NCI-H82 treated with DMSO at 0.1 percent for 48 hours (cell line): ENCODE measurements around the gene TRAF2.

ENCODE experiments used
- DNase-seq: peaks from one replicate; lab custom pipeline; 2025; ENCODE audit not compliant: unreplicated experiment; lab: John Stamatoyannopoulos, UW

Gene TRAF2

GRCh38 chr9:136973618-136974617 lies 87.6 kb downstream of the TRAF2 start:
- DNase-seq = no peak

GRCh38 chr9:136974817-136975535 lies 88.7 kb downstream of the TRAF2 start:
- DNase-seq = no peak

DNA sequence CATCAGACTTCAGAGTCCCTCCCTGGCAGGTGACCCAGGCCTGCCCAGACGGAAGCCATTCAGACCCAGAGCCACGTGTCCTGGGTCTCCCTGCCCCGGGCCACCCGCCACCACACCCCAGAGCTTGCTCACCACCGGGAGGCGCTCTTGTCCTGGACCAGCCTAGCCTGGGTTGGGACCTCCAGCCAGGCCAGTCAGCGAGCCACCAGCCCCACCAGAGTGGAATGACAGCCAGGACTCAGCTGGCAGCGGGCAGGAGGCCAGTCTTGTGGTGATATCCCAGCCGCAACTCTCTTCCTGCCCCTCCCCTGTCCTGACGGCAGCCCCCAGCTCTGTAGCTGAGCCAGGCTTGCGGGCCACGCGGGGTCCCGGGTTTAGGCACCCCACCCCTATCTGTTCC lies 89.3 kb downstream of the TRAF2 start:
- no peak for DNase-seq
